MCF 10A (cell line): ENCODE data around the gene ARFGEF3. TPM values are rescaled to one million over a fixed set of nuclear protein-coding genes. Genes with fewer than 3 reads are reported as not detected.

Experiments
- BruUV-seq: library from RNA; stranded (reverse); fragments of 400-500 nt; replicated peaks from 2 replicates; lab custom pipeline; 2021; lab: Mats Ljungman, UMichigan
- CTCF ChIA-PET: fragments of 300-600 bp; sonication (Branson Sonifier 250); formaldehyde crosslinking; extraction: SDS; loops from one replicate; lab custom pipeline; 2021; ENCODE audit warnings: antibody characterized with exemption, inconsistent platforms; lab: Yijun Ruan, JAX
- POLR2A ChIA-PET: fragments of 300-600, 350-650 bp; sonication (Branson Sonifier 250); formaldehyde crosslinking; extraction: SDS; loops from one replicate; lab custom pipeline; 2020; ENCODE audit warnings: antibody characterized with exemption, inconsistent platforms; lab: Yijun Ruan, JAX
- DNase-seq: peaks from one replicate; pipeline ENCODE4 v3.0.0-alpha.2; 2018; ENCODE audit not compliant: unreplicated experiment
- H3K27ac Mint-ChIP-seq: one replicate; pipeline ENCODE4 v1.8.0; 2022; ENCODE audit warnings: mild to moderate bottlenecking, low read depth, mixed read lengths; ENCODE audit not compliant: unreplicated experiment
- H3K27me3 Mint-ChIP-seq: one replicate; pipeline ENCODE4 v1.8.0; 2022; ENCODE audit warnings: mixed read lengths; ENCODE audit not compliant: insufficient read depth, unreplicated experiment
- H3K36me3 Mint-ChIP-seq: one replicate; pipeline ENCODE4 v1.8.0; 2022; ENCODE audit warnings: mild to moderate bottlenecking, moderate library complexity, mixed read lengths; ENCODE audit not compliant: insufficient read depth, unreplicated experiment
- H3K4me1 Mint-ChIP-seq: one replicate; pipeline ENCODE4 v1.8.0; 2022; ENCODE audit warnings: mixed read lengths; ENCODE audit not compliant: insufficient read depth, unreplicated experiment
- H3K4me3 Mint-ChIP-seq: one replicate; pipeline ENCODE4 v1.8.0; 2022; ENCODE audit warnings: mild to moderate bottlenecking, moderate library complexity, mixed read lengths; ENCODE audit not compliant: unreplicated experiment
- H3K9me3 Mint-ChIP-seq: one replicate; pipeline ENCODE4 v1.8.0; 2022; ENCODE audit warnings: mixed read lengths; ENCODE audit not compliant: unreplicated experiment
- CTCF ChIP-seq: fragments of 200-600 bp; IDR thresholded peaks from one replicate; pipeline ENCODE4 v1.8.0; 2022; ENCODE audit warnings: antibody characterized with exemption, mild to moderate bottlenecking; ENCODE audit not compliant: unreplicated experiment
- intact Hi-C: fragments of 100-400 bp; cut with micrococcal nuclease; formaldehyde crosslinking; loops from 2 replicates; pipeline ENCODE4 v1.14.1; 2022
- total RNA-seq: library from RNA; stranded (reverse); gene quantifications from 2 replicates; pipeline ENCODE4 v1.2.3, GENCODE V29; 2022

Gene ARFGEF3
- total RNA-seq, 1 experiment from 2014 or later: 3.4 TPM

GRCh38 chr6:138370631-138371451 lies 209.1 kb downstream of the ARFGEF3 start:
- no peaks in the 10 kb centered on the region for H3K9me3 Mint-ChIP-seq
- no TSS peak for BruUV-seq
- no peak for TF ChIP-seq CTCF
- no peaks in the 10 kb centered on the region for H3K4me1 Mint-ChIP-seq
- CTCF ChIA-PET: interaction anchor here (0.6 kb wide), 1 partner anchor 25 kb away, joined by 3 read pairs; no protein-coding TSS in a partner anchor
- H3K36me3 Mint-ChIP-seq: no peaks in the 10 kb centered on the region
- no peak overlapping the region for H3K27ac Mint-ChIP-seq
- H3K4me3 Mint-ChIP-seq: no peak overlapping the region
- peaks cover 2% of the 10 kb centered on the region for H3K27me3 Mint-ChIP-seq
- intact Hi-C loops: no loop called here
- no peak for DNase-seq
- POLR2A ChIA-PET: interaction anchor here (0.7 kb wide), 1 partner anchor 40 kb away, joined by 3 read pairs; no protein-coding TSS in a partner anchor

- no peak overlapping the region for H3K27ac Mint-ChIP-seq
- no peaks in the 10 kb centered on the region for H3K27me3 Mint-ChIP-seq
- no peak overlapping the region for H3K4me3 Mint-ChIP-seq
- ChIA-PET CTCF (no interaction called here), POLR2A (no interaction called here)
- intact Hi-C loops: no loop called here
- no peak for TF ChIP-seq CTCF
- DNase-seq: no peak
- H3K36me3 Mint-ChIP-seq: no peaks in the 10 kb centered on the region
- no peaks in the 10 kb centered on the region for H3K4me1 Mint-ChIP-seq
- H3K9me3 Mint-ChIP-seq: no peaks in the 10 kb centered on the region
- no TSS peak for BruUV-seq
These were observed 209.6 kb downstream of the ARFGEF3 start for GRCh38 chr6:138371452-138371711.

- no peaks in the 10 kb centered on the region for H3K9me3 Mint-ChIP-seq
- intact Hi-C loops: no loop called here
- no peak overlapping the region for H3K27ac Mint-ChIP-seq
- ChIA-PET CTCF (interaction anchor here (1.3 kb wide), 1 partner anchor 85 kb away, joined by 4 read pairs; no protein-coding TSS in a partner anchor), POLR2A (interaction anchor here (1.0 kb wide), 2 partner anchors 32 to 40 kb away, joined by 3 to 4 read pairs; partner anchors contain the start of gene HEBP2)
- no peak for TF ChIP-seq CTCF
- no peak overlapping the region for H3K4me3 Mint-ChIP-seq
- no peaks in the 10 kb centered on the region for H3K4me1 Mint-ChIP-seq
- no peaks in the 10 kb centered on the region for H3K36me3 Mint-ChIP-seq
- H3K27me3 Mint-ChIP-seq: no peaks in the 10 kb centered on the region
- DNase-seq: no peak
- BruUV-seq: no TSS peak
These were observed 210.0 kb downstream of the ARFGEF3 start for GRCh38 chr6:138371720-138372119.

- Mint-ChIP-seq H3K27ac (no peak overlapping the region), H3K9me3 (no peaks in the 10 kb centered on the region), H3K4me1 (no peaks in the 10 kb centered on the region), H3K27me3 (no peaks in the 10 kb centered on the region), H3K36me3 (no peaks in the 10 kb centered on the region), H3K4me3 (no peak overlapping the region)
- POLR2A ChIA-PET: interaction anchor here (1.0 kb wide), 2 partner anchors 31 to 38 kb away, joined by 3 to 4 read pairs; partner anchors contain the start of gene HEBP2
- intact Hi-C loops: no loop called here
- CTCF ChIA-PET: interaction anchor here (1.2 to 1.3 kb wide), 2 partner anchors 22 to 86 kb away, joined by 4 read pairs; no protein-coding TSS in a partner anchor
- TF ChIP-seq CTCF: peak; percentile 30
- peak; percentile 51 for DNase-seq
- no TSS peak for BruUV-seq
These were observed 211.1 kb downstream of the ARFGEF3 start for GRCh38 chr6:138372711-138373463.
